ENCODE data around the gene SH3D19.

GRCh38 chr4:151163855-151164254 lies 161.6 kb downstream of the SH3D19 start:
- TF ChIP-seq CTCF (IDR thresholded peaks at IDR 0.05; ENCODE audit: poor library complexity) (no peak), EZH2 (IDR thresholded peaks at IDR 0.05; ENCODE audit: borderline replicate concordance) (no peak), EZH2phosphoT487 (IDR thresholded peaks at IDR 0.05; ENCODE audit: low read depth, severe bottlenecking, unreplicated experiment) (no peak)

Data from hepatocyte (in vitro differentiated cells).